PC-9 (cell line): ENCODE data around the gene BANF2. TPM values are rescaled to one million over a fixed set of nuclear protein-coding genes. Genes with fewer than 3 reads are reported as not detected.

ENCODE experiments used
- BruUV-seq: library from RNA; stranded (reverse); fragments of 400-500 nt; replicated peaks from 2 replicates; lab custom pipeline; 2021; lab: Mats Ljungman, UMichigan
- CTCF ChIA-PET: fragments of 300-600 bp; sonication (Branson Sonifier 250); formaldehyde crosslinking; loops from one replicate; lab custom pipeline; 2022; ENCODE audit warnings: antibody characterized with exemption; lab: Charles Lee
- POLR2A ChIA-PET: fragments of 300-600 bp; sonication (Branson Sonifier 250); formaldehyde crosslinking; loops from one replicate; lab custom pipeline; 2022; ENCODE audit warnings: antibody characterized with exemption; ENCODE audit not compliant: unreplicated experiment; lab: Charles Lee
- DNase-seq, 2 experiments: peaks; one replicate each; pipeline versions ENCODE4 v3.0.0 to v3.0.0-alpha.2; 2015 to 2022; ENCODE audit warnings: mixed read lengths in 1 of 2
- H2AFZ ChIP-seq: fragments of 200-600 bp; sonication (generic); 2 replicates; pipeline ENCODE4 v1.8.1; 2017; ENCODE audit warnings: antibody characterized with exemption
- H3F3A ChIP-seq: fragments of 200-600 bp; sonication (generic); 2 replicates; pipeline ENCODE4 v1.8.1; 2017; ENCODE audit warnings: antibody characterized with exemption, mild to moderate bottlenecking, low read depth; ENCODE audit not compliant: insufficient read depth
- H3K27ac ChIP-seq: fragments of 200-600 bp; sonication (generic); 2 replicates; pipeline ENCODE4 v1.6.1; 2016; ENCODE audit warnings: mixed run types
- H3K27me3 ChIP-seq: fragments of 200-600 bp; sonication (generic); 2 replicates; pipeline ENCODE4 v1.6.1; 2016; ENCODE audit warnings: low read depth, mixed run types; ENCODE audit not compliant: insufficient read depth
- H3K36me3 ChIP-seq: fragments of 200-600 bp; sonication (generic); 2 replicates; pipeline ENCODE4 v1.6.1; 2016; ENCODE audit warnings: low read depth, mixed run types
- H3K4me1 ChIP-seq: fragments of 200-600 bp; sonication (generic); replicated peaks from 2 replicates; pipeline ENCODE4 v1.6.1; 2016; ENCODE audit warnings: mixed run types; ENCODE audit not compliant: insufficient read depth
- H3K4me2 ChIP-seq: fragments of 200-600 bp; sonication (generic); 2 replicates; pipeline ENCODE4 v1.6.1; 2017; ENCODE audit warnings: mixed run types
- H3K4me3 ChIP-seq: fragments of 200-600 bp; sonication (generic); 2 replicates; pipeline ENCODE4 v1.6.1; 2016; ENCODE audit warnings: mixed run types
- H3K79me2 ChIP-seq: fragments of 200-600 bp; sonication (generic); 2 replicates; pipeline ENCODE4 v1.6.1; 2017; ENCODE audit warnings: low read depth, mixed run types
- H3K9me2 ChIP-seq: fragments of 200-600 bp; sonication (generic); 2 replicates; pipeline ENCODE4 v1.8.1; 2017; ENCODE audit warnings: mild to moderate bottlenecking; ENCODE audit not compliant: insufficient read depth
- H3K9me3 ChIP-seq: fragments of 200-600 bp; sonication (generic); 2 replicates; pipeline ENCODE4 v1.8.1; 2016; ENCODE audit warnings: low read depth; ENCODE audit not compliant: insufficient read depth
- H4K20me1 ChIP-seq: fragments of 200-600 bp; sonication (generic); 2 replicates; pipeline ENCODE4 v1.8.1; 2017; ENCODE audit not compliant: insufficient read depth
- EZH2 ChIP-seq: fragments of 200-600 bp; sonication (generic); IDR thresholded peaks from 2 replicates; pipeline ENCODE4 v1.8.0; 2017; ENCODE audit warnings: antibody characterized with exemption, low read depth
- intact Hi-C: fragments of 100-400 bp; cut with micrococcal nuclease; formaldehyde crosslinking; loops from one replicate; pipeline ENCODE4 v1.10.0; 2022; ENCODE audit not compliant: unreplicated experiment
- total RNA-seq: library from RNA; stranded (reverse); gene quantifications from 2 replicates; pipeline ENCODE4 v1.2.3, GENCODE V29; 2021
- TF ChIP-seq, protein P1 (sequence below): fragments of 200-600 bp; sonication (generic); conservative IDR thresholded peaks from 2 replicates; pipeline ENCODE4 v1.6.1; 2017; ENCODE audit warnings: mixed run types, antibody characterized with exemption, mild to moderate bottlenecking, moderate library complexity

The BANF2 gene
- total RNA-seq, 1 experiment from 2014 or later = not detected

DNA sequence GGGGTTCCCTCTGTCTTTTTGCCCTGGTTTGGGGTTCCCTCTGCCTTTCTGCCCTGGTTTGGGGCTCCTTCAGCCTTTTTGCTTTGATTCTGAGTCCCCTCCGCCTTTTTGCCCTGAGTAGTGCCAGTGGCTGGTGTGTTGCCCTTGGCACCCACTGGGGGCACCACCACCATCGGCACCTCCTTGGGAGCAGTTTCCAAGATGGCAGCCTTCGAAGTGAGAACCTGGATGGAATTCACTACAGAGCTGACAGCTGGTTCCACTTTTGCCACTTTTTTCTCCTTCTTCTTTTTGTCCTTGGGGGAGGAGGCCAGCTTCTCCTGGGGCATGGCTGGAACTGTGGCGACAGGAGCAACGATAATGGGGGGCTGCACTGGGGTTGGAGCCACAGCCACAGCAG lies 40.0 kb upstream of the BANF2 start:
- H3K79me2 ChIP-seq = peaks cover 29% of the 10 kb centered on the region
- no peak overlapping the region for H3K4me3 ChIP-seq
- POLR2A ChIA-PET = no interaction called here
- TF ChIP-seq, protein P1, sequence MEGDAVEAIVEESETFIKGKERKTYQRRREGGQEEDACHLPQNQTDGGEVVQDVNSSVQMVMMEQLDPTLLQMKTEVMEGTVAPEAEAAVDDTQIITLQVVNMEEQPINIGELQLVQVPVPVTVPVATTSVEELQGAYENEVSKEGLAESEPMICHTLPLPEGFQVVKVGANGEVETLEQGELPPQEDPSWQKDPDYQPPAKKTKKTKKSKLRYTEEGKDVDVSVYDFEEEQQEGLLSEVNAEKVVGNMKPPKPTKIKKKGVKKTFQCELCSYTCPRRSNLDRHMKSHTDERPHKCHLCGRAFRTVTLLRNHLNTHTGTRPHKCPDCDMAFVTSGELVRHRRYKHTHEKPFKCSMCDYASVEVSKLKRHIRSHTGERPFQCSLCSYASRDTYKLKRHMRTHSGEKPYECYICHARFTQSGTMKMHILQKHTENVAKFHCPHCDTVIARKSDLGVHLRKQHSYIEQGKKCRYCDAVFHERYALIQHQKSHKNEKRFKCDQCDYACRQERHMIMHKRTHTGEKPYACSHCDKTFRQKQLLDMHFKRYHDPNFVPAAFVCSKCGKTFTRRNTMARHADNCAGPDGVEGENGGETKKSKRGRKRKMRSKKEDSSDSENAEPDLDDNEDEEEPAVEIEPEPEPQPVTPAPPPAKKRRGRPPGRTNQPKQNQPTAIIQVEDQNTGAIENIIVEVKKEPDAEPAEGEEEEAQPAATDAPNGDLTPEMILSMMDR = no peak
- no peak overlapping the region for H2AFZ ChIP-seq
- H3F3A ChIP-seq = no peaks in the 10 kb centered on the region; the same call in 1 of the 2 replicates
- no peak overlapping the region for H3K27ac ChIP-seq
- no peak for DNase-seq
- no peaks in the 10 kb centered on the region for H3K27me3 ChIP-seq
- no peaks in the 10 kb centered on the region for H3K9me2 ChIP-seq
- 0 out of 2 replicates have a peak, but pooled peaks cover 3% of the 10 kb centered on the region for H3K9me3 ChIP-seq
- intact Hi-C loops = no loop called here
- H3K4me1 ChIP-seq = no peaks in the 10 kb centered on the region
- H4K20me1 ChIP-seq = peaks cover 12% of the 10 kb centered on the region; the same call in 1 of the 2 replicates
- H3K4me2 ChIP-seq = no peak overlapping the region
- CTCF ChIA-PET = no interaction called here
- H3K36me3 ChIP-seq = peaks cover 15% of the 10 kb centered on the region; the same call in 1 of the 2 replicates
- TSS peak; percentile 38 for BruUV-seq

DNA sequence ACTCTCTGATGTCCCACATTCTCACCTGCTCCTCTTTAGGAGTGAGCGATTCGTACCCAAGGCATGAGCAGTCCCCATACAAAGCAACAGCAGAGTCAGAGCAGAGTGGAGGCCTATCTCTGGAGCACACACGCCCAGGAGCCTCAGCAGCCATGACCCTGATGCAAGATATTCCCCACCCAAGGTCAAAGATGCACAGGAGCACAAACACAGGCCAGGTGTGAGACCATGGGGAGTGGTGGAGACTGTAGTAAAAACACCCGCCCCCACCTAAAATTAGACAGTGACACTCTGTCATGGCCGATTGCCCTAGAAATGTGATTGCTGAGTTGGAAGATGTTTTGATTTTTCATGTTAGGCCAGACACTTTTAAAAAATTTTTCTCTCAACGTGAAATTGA lies 39.1 kb upstream of the BANF2 start:
- no peak for DNase-seq
- H3K4me1 ChIP-seq = no peaks in the 10 kb centered on the region
- H3F3A ChIP-seq = no peaks in the 10 kb centered on the region; the same call in 1 of the 2 replicates
- BruUV-seq = no TSS peak
- no peaks in the 10 kb centered on the region for H3K27me3 ChIP-seq
- H4K20me1 ChIP-seq = peaks cover 13% of the 10 kb centered on the region
- POLR2A ChIA-PET = no interaction called here
- 0 out of 2 replicates have a peak, but pooled peaks cover 3% of the 10 kb centered on the region for H3K9me3 ChIP-seq
- no peak for TF ChIP-seq EZH2
- TF ChIP-seq, protein P1 = no peak
- H3K36me3 ChIP-seq = peaks cover 15% of the 10 kb centered on the region; the same call in 1 of the 2 replicates
- no peak overlapping the region for H2AFZ ChIP-seq
- CTCF ChIA-PET = no interaction called here
- peaks cover 27% of the 10 kb centered on the region for H3K79me2 ChIP-seq
- no peak overlapping the region for H3K27ac ChIP-seq
- no peaks in the 10 kb centered on the region for H3K9me2 ChIP-seq
- H3K4me2 ChIP-seq = no peak overlapping the region
- intact Hi-C loops = no loop called here
- no peak overlapping the region for H3K4me3 ChIP-seq

DNA sequence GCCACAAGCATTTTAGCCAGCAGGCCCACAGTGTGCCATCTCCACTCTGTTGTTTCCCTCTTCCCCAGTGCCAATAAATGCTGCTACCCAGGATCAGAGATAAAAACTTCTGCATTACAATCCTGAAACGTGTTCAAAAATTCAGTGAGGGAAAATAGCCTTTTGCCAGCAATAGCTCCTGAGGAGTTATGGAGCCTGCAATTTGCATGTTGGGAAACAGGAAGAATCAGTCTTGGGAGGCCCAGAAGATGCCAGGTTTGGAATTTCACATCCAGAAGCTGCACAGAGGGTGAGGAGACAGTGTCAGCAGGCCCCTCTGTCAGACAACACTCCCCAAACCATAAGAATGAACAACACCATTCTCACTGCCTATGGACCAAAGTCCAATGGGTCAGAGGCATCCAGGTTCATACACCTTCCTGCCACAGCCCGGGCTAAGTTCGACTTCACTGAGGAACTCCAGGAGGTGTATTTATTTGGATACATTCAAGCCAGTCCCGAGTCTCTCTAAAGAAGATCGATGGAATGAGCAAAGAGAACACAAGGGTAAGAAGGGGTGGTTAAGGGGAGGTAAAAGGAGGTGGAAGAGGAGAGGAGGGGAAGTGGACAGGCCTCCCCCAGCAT lies 38.5 kb upstream of the BANF2 start:
- BruUV-seq = no TSS peak
- H4K20me1 ChIP-seq = peaks cover 17% of the 10 kb centered on the region

More for the DNA sequence above, 38.5 kb upstream of the BANF2 start:
- TF ChIP-seq EZH2 = no peak
- TF ChIP-seq, protein P1 = no peak
- POLR2A ChIA-PET = no interaction called here
- CTCF ChIA-PET = no interaction called here
- no peaks in the 10 kb centered on the region for H3K9me2 ChIP-seq
- peaks cover 30% of the 10 kb centered on the region for H3K79me2 ChIP-seq
- H3K4me2 ChIP-seq = no peak overlapping the region
- intact Hi-C loops = no loop called here
- 0 out of 2 replicates have a peak, but pooled peaks cover 3% of the 10 kb centered on the region for H3K9me3 ChIP-seq
- H3K4me1 ChIP-seq = no peaks in the 10 kb centered on the region
- DNase-seq = no peak
- H3K36me3 ChIP-seq = peaks cover 15% of the 10 kb centered on the region; the same call in 1 of the 2 replicates
- no peak overlapping the region for H2AFZ ChIP-seq
- H3K27me3 ChIP-seq = no peaks in the 10 kb centered on the region
- H3K4me3 ChIP-seq = no peak overlapping the region
- no peak overlapping the region for H3K27ac ChIP-seq
- peaks cover 3% of the 10 kb centered on the region; the same call in 1 of the 2 replicates for H3F3A ChIP-seq
